Fibroblast of the conjunctiva (primary cell): ENCODE results near the gene TTN.
A peak's percentile ranks its signal among the peaks of the same experiment; 100 is the strongest.

Source experiments
- DNase-seq: peaks from one replicate; pipeline ENCODE4 v3.0.0-alpha.2; 2010; ENCODE audit warnings: low read depth

Gene TTN

GRCh38 chr2:178650554-178650953 lies 156.7 kb downstream of the TTN start:
- DNase-seq: no peak

GRCh38 chr2:178644919-178645318 lies 162.3 kb downstream of the TTN start:
- DNase-seq: no peak

- no peak for DNase-seq
Observed at GRCh38 chr2:178641498-178641897, 165.7 kb downstream of the TTN start.

- no peak for DNase-seq
Observed at GRCh38 chr2:178635897-178636296, 171.3 kb downstream of the TTN start.

GRCh38 chr2:178632729-178633128 lies 174.5 kb downstream of the TTN start:
- no peak for DNase-seq

GRCh38 chr2:178630581-178630980 lies 176.6 kb downstream of the TTN start:
- no peak for DNase-seq

GRCh38 chr2:178629463-178629862 lies 177.8 kb downstream of the TTN start:
- DNase-seq: no peak

- DNase-seq: no peak
Observed at GRCh38 chr2:178628605-178629004, 178.6 kb downstream of the TTN start.

- DNase-seq: no peak
Observed at GRCh38 chr2:178627401-178627800, 179.8 kb downstream of the TTN start.

GRCh38 chr2:178615969-178616368 lies 191.3 kb downstream of the TTN start:
- DNase-seq: no peak

- no peak for DNase-seq
Observed at GRCh38 chr2:178602901-178603300, 204.3 kb downstream of the TTN start.

- DNase-seq: no peak
Observed at GRCh38 chr2:178592655-178593054, 214.6 kb downstream of the TTN start.

GRCh38 chr2:178589335-178589734 lies 217.9 kb downstream of the TTN start:
- DNase-seq: no peak

- no peak for DNase-seq
Observed at GRCh38 chr2:178584666-178585065, 222.6 kb downstream of the TTN start.

- DNase-seq: peak; percentile 2
Observed at GRCh38 chr2:178579006-178579405, 228.2 kb downstream of the TTN start.

GRCh38 chr2:178574789-178575188 lies 232.4 kb downstream of the TTN start:
- no peak for DNase-seq

- DNase-seq: no peak
Observed at GRCh38 chr2:178568227-178568626, 239.0 kb downstream of the TTN start.

- peak; percentile 59 for DNase-seq
Observed at GRCh38 chr2:178553047-178553446, 254.2 kb downstream of the TTN start.

GRCh38 chr2:178550352-178550751 lies 256.9 kb downstream of the TTN start:
- no peak for DNase-seq

GRCh38 chr2:178542569-178542968 lies 264.7 kb downstream of the TTN start:
- no peak for DNase-seq

- no peak for DNase-seq
Observed at GRCh38 chr2:178542161-178542560, 265.1 kb downstream of the TTN start.

GRCh38 chr2:178536037-178536436 lies 271.2 kb downstream of the TTN start:
- no peak for DNase-seq

- DNase-seq: no peak
Observed at GRCh38 chr2:178531168-178531567, 276.1 kb downstream of the TTN start.

GRCh38 chr2:178530625-178531142 lies 276.5 kb downstream of the TTN start:
- DNase-seq: no peak

- no peak for DNase-seq
Observed at GRCh38 chr2:178530131-178530530, 277.1 kb downstream of the TTN start.
